ENCODE data around the gene MAP3K5. TPM values are rescaled to one million over a fixed set of nuclear protein-coding genes. Genes with fewer than 3 reads are reported as not detected.

The MAP3K5 gene
- total RNA-seq, 4 donors from 2014 or later, result 19.4 to 36.1 (median 21.1) TPM

DNA sequence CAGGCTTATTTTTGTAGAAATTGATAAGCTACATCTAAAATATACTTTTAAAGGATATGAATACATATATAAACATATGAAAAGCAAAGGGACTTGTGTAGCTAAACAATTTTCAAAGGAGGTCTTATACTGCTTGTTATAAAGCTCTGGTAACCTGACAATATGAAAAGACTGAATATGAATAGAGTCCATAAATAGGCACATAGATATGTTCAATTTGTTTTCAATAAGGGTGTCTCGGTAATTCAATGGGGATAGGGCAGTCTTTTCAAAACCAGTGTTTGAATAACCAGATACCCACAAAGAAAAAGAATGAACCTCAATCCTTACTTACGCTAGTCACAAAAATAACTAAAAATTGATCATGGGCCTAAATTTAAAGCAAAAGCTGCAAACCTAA is 9.3 kb upstream of the MAP3K5 start:
- Histone ChIP-seq H3K36me3 (no peaks in the 10 kb centered on the region), H3K27ac (no peak overlapping the region), H3K4me3 (no peak overlapping the region), H3K9me3 (no peaks in the 10 kb centered on the region), H3K4me1 (no peaks in the 10 kb centered on the region), H3K27me3 (no peaks in the 10 kb centered on the region)
- WGBS, result 90% methylated on average over 2 of the region's 2 CpGs
- no peak for TF ChIP-seq EP300 (IDR thresholded peaks at IDR 0.05)
- TF ChIP-seq POLR2A (IDR thresholded peaks at IDR 0.05), result no peak
- TF ChIP-seq, protein P1, sequence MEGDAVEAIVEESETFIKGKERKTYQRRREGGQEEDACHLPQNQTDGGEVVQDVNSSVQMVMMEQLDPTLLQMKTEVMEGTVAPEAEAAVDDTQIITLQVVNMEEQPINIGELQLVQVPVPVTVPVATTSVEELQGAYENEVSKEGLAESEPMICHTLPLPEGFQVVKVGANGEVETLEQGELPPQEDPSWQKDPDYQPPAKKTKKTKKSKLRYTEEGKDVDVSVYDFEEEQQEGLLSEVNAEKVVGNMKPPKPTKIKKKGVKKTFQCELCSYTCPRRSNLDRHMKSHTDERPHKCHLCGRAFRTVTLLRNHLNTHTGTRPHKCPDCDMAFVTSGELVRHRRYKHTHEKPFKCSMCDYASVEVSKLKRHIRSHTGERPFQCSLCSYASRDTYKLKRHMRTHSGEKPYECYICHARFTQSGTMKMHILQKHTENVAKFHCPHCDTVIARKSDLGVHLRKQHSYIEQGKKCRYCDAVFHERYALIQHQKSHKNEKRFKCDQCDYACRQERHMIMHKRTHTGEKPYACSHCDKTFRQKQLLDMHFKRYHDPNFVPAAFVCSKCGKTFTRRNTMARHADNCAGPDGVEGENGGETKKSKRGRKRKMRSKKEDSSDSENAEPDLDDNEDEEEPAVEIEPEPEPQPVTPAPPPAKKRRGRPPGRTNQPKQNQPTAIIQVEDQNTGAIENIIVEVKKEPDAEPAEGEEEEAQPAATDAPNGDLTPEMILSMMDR (IDR thresholded peaks at IDR 0.05), result no peak
- no peak for DNase-seq (ENCODE audit: low spot score in 2 of 2)

DNA sequence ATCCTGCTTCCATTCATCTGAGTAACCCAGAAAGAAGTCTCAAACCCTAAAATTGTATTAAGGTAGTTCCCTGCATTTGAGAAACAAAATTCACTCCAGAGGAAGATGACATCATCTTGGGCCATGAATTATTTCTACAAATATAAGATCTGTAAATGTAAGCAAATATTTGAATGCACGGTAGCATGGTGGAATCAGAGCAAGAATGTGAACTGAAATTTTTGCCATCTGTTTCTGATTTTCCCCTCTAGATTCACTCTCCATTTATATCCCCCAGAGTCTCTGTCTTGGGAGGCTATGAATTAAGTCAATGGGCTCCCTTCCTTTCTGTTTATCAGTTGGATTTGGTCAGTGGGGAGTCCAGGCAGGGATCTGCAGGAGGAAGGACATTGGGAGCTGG is 5.8 kb upstream of the MAP3K5 start:
- H3K27me3 ChIP-seq, result no peaks in the 10 kb centered on the region
- no peak overlapping the region for H3K4me3 ChIP-seq
- DNase-seq (ENCODE audit: low spot score in 2 of 2), result no peak
- TF ChIP-seq, protein P1 (IDR thresholded peaks at IDR 0.05), result no peak
- no peak for TF ChIP-seq POLR2AphosphoS5 (IDR thresholded peaks at IDR 0.05)
- no peak for TF ChIP-seq EP300 (IDR thresholded peaks at IDR 0.05)
- TF ChIP-seq POLR2A (IDR thresholded peaks at IDR 0.05), result no peak
- WGBS, result 83% methylated on average over 1 of the region's 1 CpG
- no peaks in the 10 kb centered on the region for H3K9me3 ChIP-seq
- H3K36me3 ChIP-seq, result no peaks in the 10 kb centered on the region
- H3K27ac ChIP-seq, result no peak overlapping the region
- H3K4me1 ChIP-seq, result peaks cover 10% of the 10 kb centered on the region

DNA sequence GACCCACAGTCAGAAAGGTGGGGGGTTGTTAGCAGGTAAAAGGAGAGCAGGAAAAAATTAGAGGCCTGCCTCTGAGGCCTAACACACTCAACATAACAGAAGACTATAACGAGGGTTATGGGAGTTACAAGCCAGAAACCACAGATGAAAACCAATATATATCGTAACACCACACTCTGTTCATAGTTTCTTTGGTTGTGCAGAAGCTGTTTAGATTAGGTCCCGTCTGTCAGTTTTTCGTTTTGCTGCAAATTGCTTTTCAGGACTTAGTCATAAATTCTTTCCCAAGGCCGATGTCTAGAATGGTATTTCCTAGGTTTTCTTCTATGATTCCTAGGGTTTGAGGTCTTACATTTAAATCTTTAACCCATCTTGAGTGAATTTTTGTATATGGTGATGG is 3.7 kb upstream of the MAP3K5 start:
- WGBS, result 93% methylated on average over 5 of the region's 5 CpGs
- Histone ChIP-seq H3K9me3 (no peaks in the 10 kb centered on the region), H3K27me3 (no peaks in the 10 kb centered on the region), H3K4me3 (no peak overlapping the region), H3K27ac (no peak overlapping the region), H3K36me3 (no peaks in the 10 kb centered on the region), H3K4me1 (peaks cover 12% of the 10 kb centered on the region)
- no peak for TF ChIP-seq EP300 (IDR thresholded peaks at IDR 0.05)
- DNase-seq (ENCODE audit: low spot score in 2 of 2), result no peak

DNA sequence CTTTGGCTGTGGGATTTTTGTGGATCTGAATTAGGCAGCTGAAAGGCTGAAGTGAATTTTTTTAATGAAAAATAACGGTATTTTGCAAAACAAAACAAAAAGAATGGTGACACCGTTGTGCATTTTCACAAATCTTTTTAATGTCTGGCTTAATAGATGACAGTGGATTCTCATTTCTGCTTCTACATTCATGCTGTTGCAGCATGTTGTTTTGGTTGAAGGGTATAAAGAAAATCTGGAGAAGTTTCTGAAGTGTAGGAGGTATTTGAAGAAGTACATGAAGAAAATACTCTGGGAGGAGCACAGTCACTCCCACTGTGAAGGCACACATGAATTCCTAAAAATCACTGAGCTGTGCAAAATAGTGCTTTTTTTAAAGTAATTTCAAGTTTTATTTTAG is 3.1 kb upstream of the MAP3K5 start:
- TF ChIP-seq, protein P1 (IDR thresholded peaks at IDR 0.05), result no peak
- TF ChIP-seq POLR2AphosphoS5 (IDR thresholded peaks at IDR 0.05), result no peak
- TF ChIP-seq EP300 (IDR thresholded peaks at IDR 0.05), result no peak
- no peak for TF ChIP-seq POLR2A (IDR thresholded peaks at IDR 0.05)
- DNase-seq (ENCODE audit: low spot score in 2 of 2), result no peak
- 85% methylated on average over 2 of the region's 2 CpGs for WGBS
- Histone ChIP-seq H3K27me3 (no peaks in the 10 kb centered on the region), H3K4me3 (no peak overlapping the region), H3K36me3 (no peaks in the 10 kb centered on the region), H3K27ac (no peak overlapping the region), H3K9me3 (no peaks in the 10 kb centered on the region), H3K4me1 (peaks cover 18% of the 10 kb centered on the region)

DNA sequence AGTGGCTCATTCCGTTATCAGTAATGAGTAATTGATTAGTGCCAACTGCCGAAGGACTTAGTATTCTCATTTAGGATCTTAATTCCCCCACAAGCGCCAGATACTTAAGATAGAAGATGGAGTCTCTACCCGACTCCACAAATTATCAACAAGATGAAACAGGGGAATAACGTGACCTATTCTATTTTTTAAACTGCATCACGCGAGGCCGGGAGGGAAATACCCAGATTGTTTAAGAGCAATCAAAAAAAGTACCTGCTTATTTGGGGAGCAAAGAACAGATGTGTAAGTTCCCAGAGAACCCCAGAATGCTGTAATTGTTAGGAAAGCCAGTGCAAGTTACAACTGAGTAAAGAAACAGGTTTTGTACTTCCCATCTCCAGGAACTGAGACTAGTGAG is 1.1 kb upstream of the MAP3K5 start:
- peaks cover 32% of the 10 kb centered on the region for H3K4me1 ChIP-seq
- WGBS, result 22% methylated on average over 8 of the region's 8 CpGs
- H3K27ac ChIP-seq, result peak overlapping the region; percentile 97

DNA sequence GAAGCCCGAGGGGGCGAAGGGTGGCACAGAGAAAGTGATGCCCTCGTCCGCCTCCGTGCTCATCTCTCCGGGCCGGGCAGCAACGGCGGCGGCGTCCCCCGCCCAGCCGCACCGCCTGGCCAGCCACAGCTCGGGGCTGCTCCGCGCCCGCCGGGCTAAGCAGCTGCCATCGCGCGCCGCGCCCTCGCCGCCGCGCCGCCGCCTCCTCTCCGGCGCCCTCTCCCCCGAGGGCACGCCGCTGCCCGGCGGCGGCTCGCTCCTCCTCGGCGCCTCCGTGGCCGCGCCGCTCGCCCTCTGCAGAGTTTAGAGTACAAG is 225 bp downstream of the MAP3K5 start:
- H3K36me3 ChIP-seq, result no peaks in the 10 kb centered on the region
- H3K4me1 ChIP-seq, result peaks cover 43% of the 10 kb centered on the region
- H3K27ac ChIP-seq, result peak overlapping the region; percentile 97
- peak overlapping the region; percentile 98 for H3K4me3 ChIP-seq
- TF ChIP-seq POLR2A (IDR thresholded peaks at IDR 0.05) (peak in 1 of 2 donors; percentile 14), POLR2AphosphoS5 (IDR thresholded peaks at IDR 0.05) (no peak), EP300 (IDR thresholded peaks at IDR 0.05) (no peak)
- TF ChIP-seq, protein P1 (IDR thresholded peaks at IDR 0.05), result no peak
- WGBS, result 0% methylated on average over 5 of the region's 46 CpGs
- DNase-seq (ENCODE audit: low spot score in 2 of 2), result no peak
- H3K9me3 ChIP-seq, result no peaks in the 10 kb centered on the region
- no peaks in the 10 kb centered on the region for H3K27me3 ChIP-seq

More for the DNA sequence above, 1.1 kb upstream of the MAP3K5 start:
- H3K9me3 ChIP-seq, result no peaks in the 10 kb centered on the region
- H3K27me3 ChIP-seq, result no peaks in the 10 kb centered on the region
- no peak for DNase-seq (ENCODE audit: low spot score in 2 of 2)
- H3K36me3 ChIP-seq, result no peaks in the 10 kb centered on the region
- H3K4me3 ChIP-seq, result peak overlapping the region; percentile 98
- TF ChIP-seq POLR2AphosphoS5 (IDR thresholded peaks at IDR 0.05) (no peak), POLR2A (IDR thresholded peaks at IDR 0.05) (no peak), EP300 (IDR thresholded peaks at IDR 0.05) (no peak)
- TF ChIP-seq, protein P1 (IDR thresholded peaks at IDR 0.05), result no peak

Measured in suprapubic skin (tissue), 4 donors.